GM12892 (cell line): ENCODE measurements around the gene RTL10.

ENCODE experiments used
- POLR2A ChIP-seq: IDR thresholded peaks from 2 replicates; pipeline ENCODE4 v1.6.1; 2011; ENCODE audit warnings: low read depth, low read length, control low read depth
- POLR2AphosphoS5 ChIP-seq: IDR thresholded peaks from 2 replicates; pipeline ENCODE4 v1.6.1; 2011; ENCODE audit warnings: low read depth, low read length, control low read depth

DNA sequence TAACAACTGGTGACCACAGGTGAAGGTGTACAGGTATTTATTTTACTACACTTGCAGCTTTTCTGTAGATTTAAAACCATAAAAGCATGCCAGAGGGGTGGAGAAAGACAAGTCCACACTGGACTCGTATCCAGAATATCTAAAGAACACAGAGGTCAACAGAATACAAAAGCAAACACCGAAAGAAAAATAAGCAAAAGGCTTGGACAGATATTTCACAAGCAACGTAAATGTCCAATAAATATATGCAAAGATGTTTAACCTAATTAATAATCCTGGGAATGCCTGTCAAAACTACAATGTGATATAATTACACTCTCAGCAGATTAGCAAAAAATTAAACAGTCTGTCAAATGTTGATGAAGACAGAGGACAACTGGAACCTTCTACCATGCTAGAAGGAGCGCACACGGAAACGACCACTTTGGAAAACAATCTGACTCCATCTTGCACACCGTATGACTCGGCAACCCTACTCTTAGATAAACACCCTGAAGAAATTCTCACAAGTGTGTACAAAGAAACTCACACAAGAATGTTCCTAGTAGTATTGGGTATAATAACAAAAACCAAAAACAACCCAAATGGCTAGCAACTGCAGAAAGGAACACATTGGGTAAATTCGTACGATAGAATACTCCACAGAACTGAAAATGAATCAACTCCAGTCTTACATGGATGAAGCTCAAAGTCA is 27.2 kb downstream of the RTL10 start:
- TF ChIP-seq POLR2A (no peak), POLR2AphosphoS5 (no peak)
